Measurements from ENCODE around the gene PLD1.

DNA sequence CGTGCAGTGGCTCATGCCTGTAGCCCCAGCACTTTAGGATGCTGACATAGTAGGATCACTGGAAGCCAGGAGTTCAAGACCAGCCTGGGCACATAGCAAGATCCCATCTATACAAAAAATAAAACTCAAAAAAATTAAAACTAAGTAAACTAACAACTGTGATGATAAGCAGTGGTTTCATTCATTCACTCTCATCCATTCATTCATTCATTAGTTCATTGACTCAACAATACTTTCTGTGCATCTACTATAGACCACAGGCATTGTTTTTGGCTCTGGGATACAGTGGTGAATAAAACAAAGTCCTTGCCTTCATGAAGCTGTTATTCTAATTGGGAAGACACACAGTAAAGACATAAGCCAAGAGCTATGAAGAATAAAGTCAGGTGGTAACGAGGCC, 25.3 kb upstream of the PLD1 start:
- TF ChIP-seq, protein P1, sequence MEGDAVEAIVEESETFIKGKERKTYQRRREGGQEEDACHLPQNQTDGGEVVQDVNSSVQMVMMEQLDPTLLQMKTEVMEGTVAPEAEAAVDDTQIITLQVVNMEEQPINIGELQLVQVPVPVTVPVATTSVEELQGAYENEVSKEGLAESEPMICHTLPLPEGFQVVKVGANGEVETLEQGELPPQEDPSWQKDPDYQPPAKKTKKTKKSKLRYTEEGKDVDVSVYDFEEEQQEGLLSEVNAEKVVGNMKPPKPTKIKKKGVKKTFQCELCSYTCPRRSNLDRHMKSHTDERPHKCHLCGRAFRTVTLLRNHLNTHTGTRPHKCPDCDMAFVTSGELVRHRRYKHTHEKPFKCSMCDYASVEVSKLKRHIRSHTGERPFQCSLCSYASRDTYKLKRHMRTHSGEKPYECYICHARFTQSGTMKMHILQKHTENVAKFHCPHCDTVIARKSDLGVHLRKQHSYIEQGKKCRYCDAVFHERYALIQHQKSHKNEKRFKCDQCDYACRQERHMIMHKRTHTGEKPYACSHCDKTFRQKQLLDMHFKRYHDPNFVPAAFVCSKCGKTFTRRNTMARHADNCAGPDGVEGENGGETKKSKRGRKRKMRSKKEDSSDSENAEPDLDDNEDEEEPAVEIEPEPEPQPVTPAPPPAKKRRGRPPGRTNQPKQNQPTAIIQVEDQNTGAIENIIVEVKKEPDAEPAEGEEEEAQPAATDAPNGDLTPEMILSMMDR (IDR thresholded peaks at IDR 0.05), result no peak
- TF ChIP-seq EZH2 (IDR thresholded peaks at IDR 0.05) (no peak), EZH2phosphoT487 (IDR thresholded peaks at IDR 0.05) (no peak)
